Gastrocnemius medialis (tissue), 4 donors: Measurements from ENCODE around the gene OGG1. TPM values are rescaled to one million over a fixed set of nuclear protein-coding genes. Genes with fewer than 3 reads are reported as not detected.

ENCODE experiments used
- ATAC-seq, 2 donors: fragments of 150-250 bp; one replicate each; pipeline ENCODE4 v1.9.1; 2016
- DNase-seq, 2 donors: peaks; one replicate each; pipeline ENCODE4 v3.0.0-alpha.2; 2019
- H3K27ac ChIP-seq, 4 donors: fragments of 200-600 bp; sonication (generic); 1 replicate in 1 of 4; 2 replicates in 3 of 4; pipeline ENCODE4 v1.5.1; 2016 to 2018; ENCODE audit warnings: mild to moderate bottlenecking in 2 of 4, moderate library complexity in 1 of 4
- H3K27me3 ChIP-seq, 3 donors: fragments of 200-600 bp; sonication (generic) in 2 of 3; 1 replicate in 1 of 3; 2 replicates in 2 of 3; pipeline versions ENCODE4 v1.5.1 to v1.6.0; 2016 to 2019; ENCODE audit warnings: mild to moderate bottlenecking in 1 of 3, moderate library complexity in 1 of 3
- H3K36me3 ChIP-seq, 2 donors: fragments of 200-600 bp; sonication (generic) in 1 of 2; one replicate each; pipeline ENCODE4 v1.5.1; 2017 to 2018
- H3K4me1 ChIP-seq, 2 donors: fragments of 200-600 bp; sonication (generic) in 1 of 2; one replicate each; pipeline ENCODE4 v1.5.1; 2016 to 2017; ENCODE audit warnings: mild to moderate bottlenecking in 2 of 2
- H3K4me3 ChIP-seq, 4 donors: fragments of 200-600 bp; sonication (generic) in 3 of 4; 1 replicate in 1 of 4; 2 replicates in 3 of 4; pipeline ENCODE4 v1.5.1; 2016 to 2019; ENCODE audit warnings: mild to moderate bottlenecking in 2 of 4
- H3K9me3 ChIP-seq, 3 donors: fragments of 200-600 bp; sonication (generic) in 2 of 3; 1 replicate in 1 of 3; 2 replicates in 2 of 3; pipeline ENCODE4 v1.5.1; 2016 to 2019
- POLR2A ChIP-seq, 2 donors: fragments of 450-650 bp; IDR thresholded peaks; one replicate each; pipeline ENCODE4 v1.6.1; 2017; ENCODE audit warnings: antibody characterized with exemption in 2 of 2, mild to moderate bottlenecking in 2 of 2, moderate library complexity in 2 of 2
- in situ Hi-C, 4 donors: fragments of 200-750 bp; cut with MboI; loops; one replicate each; pipeline versions ENCODE4 v1.15.0 to v1.8.0; 2017; ENCODE audit warnings: low sequenced_read_pairs in 4 of 4
- intact Hi-C: fragments of 100-400 bp; cut with DNase I; formaldehyde crosslinking; loops from one replicate; pipeline ENCODE4 v1.15.1; 2023; ENCODE audit warnings: low total_unique reads
- total RNA-seq, 4 donors: library from RNA; depleted of rRNA; stranded (reverse); fragments of >200 nt; gene quantifications; one replicate each; pipeline versions ENCODE4 v1.1.0 to v1.2.3, GENCODE V29; 2016
- TF ChIP-seq, protein P1 (sequence below), 5 experiments: fragments of 450-650 bp in 3 of 5; fragments of 200-600 bp in 2 of 5; sonication (generic) in 2 of 5; IDR thresholded peaks in 4 of 5; conservative IDR thresholded peaks in 1 of 5; 1 replicate in 4 of 5; 2 replicates in 1 of 5; pipeline ENCODE4 v1.5.1; 2016 to 2019; ENCODE audit warnings: antibody characterized with exemption in 5 of 5, mild to moderate bottlenecking in 3 of 5, moderate library complexity in 3 of 5

The OGG1 gene
- total RNA-seq, 4 donors from 2014 or later = 4.1 to 13.3 (median 7.4) TPM

DNA sequence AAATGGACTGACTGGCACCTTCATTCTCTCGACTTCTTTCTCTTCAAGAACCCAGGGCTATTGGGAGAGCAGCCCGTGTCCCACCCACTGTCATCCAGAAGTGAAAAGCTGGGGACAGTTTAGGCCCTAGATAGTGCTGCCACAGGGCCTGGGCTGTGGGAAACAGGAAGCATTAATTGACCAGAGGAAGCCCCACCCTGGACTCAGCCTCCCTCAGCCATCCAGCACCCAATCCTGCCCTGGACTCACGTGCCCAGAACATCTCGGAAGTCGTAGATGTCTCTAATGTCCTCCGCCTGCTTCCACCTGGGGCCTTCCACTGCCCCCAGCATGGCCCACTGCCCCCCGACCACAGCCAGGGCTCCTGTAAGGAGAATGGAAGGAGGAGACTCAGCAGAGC, 17.7 kb downstream of the OGG1 start:
- Histone ChIP-seq H3K4me1 (peaks cover 9 to 11% of the 10 kb centered on the region in 2 donors), H3K9me3 (no peaks in the 10 kb centered on the region), H3K4me3 (no peak overlapping the region), H3K27me3 (no peaks in the 10 kb centered on the region), H3K27ac (peak overlapping the region in 3 of 4 donors; percentile 59 to 78 (median 61)), H3K36me3 (no peaks in the 10 kb centered on the region)
- ATAC-seq (no peak), DNase-seq (peak in 1 of 2 donors; percentile 20)
- in situ Hi-C loops (no loop called here), intact Hi-C loops (no loop called here)
- TF ChIP-seq, protein P1, sequence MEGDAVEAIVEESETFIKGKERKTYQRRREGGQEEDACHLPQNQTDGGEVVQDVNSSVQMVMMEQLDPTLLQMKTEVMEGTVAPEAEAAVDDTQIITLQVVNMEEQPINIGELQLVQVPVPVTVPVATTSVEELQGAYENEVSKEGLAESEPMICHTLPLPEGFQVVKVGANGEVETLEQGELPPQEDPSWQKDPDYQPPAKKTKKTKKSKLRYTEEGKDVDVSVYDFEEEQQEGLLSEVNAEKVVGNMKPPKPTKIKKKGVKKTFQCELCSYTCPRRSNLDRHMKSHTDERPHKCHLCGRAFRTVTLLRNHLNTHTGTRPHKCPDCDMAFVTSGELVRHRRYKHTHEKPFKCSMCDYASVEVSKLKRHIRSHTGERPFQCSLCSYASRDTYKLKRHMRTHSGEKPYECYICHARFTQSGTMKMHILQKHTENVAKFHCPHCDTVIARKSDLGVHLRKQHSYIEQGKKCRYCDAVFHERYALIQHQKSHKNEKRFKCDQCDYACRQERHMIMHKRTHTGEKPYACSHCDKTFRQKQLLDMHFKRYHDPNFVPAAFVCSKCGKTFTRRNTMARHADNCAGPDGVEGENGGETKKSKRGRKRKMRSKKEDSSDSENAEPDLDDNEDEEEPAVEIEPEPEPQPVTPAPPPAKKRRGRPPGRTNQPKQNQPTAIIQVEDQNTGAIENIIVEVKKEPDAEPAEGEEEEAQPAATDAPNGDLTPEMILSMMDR (IDR thresholded peaks at IDR 0.05 in 4 of 5, conservative IDR thresholded peaks at IDR 0.05 in 1 of 5) = no peak
- TF ChIP-seq POLR2A (IDR thresholded peaks at IDR 0.05) = no peak

DNA sequence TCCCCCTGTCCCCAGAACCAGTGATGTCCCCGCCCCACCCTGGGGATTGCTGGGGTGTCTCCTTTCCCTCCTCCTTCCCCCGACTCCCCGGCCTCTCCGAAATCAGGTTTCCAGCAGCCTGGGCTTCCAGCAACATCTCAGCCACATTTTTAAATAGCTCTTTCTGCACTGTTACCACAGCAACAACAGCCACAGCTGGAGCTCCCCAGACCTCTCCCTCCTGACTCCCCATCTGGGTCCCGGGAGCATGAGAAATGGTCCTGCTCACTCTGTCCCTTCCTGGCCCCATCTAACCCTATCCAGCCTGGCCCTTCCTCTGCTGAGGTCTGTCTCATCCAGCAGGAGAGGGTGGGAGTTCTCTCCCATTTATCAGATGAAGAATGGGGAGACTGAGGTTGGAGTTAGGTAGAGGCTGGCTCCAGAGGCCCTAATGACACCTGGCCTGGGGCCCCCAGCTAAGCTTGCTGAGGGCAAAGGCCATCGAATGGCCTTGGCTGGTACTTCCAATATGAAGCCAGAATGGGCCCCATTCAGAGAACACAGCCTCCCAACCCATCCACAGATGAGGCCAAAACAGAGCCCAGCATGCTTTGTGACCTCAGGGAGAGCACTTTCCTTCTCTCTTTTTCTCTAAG, 18.5 kb downstream of the OGG1 start:
- Histone ChIP-seq H3K4me1 (peaks cover 9 to 11% of the 10 kb centered on the region in 2 donors), H3K27me3 (no peaks in the 10 kb centered on the region), H3K4me3 (no peak overlapping the region), H3K9me3 (no peaks in the 10 kb centered on the region), H3K36me3 (no peaks in the 10 kb centered on the region), H3K27ac (peak overlapping the region; percentile 61 to 80 (median 71))
- in situ Hi-C loops = no loop called here
- intact Hi-C loops = no loop called here
- no peak for ATAC-seq
- TF ChIP-seq, protein P1 (IDR thresholded peaks at IDR 0.05 in 4 of 5, conservative IDR thresholded peaks at IDR 0.05 in 1 of 5) = no peak
- TF ChIP-seq POLR2A (IDR thresholded peaks at IDR 0.05) = no peak
- no peak for DNase-seq

DNA sequence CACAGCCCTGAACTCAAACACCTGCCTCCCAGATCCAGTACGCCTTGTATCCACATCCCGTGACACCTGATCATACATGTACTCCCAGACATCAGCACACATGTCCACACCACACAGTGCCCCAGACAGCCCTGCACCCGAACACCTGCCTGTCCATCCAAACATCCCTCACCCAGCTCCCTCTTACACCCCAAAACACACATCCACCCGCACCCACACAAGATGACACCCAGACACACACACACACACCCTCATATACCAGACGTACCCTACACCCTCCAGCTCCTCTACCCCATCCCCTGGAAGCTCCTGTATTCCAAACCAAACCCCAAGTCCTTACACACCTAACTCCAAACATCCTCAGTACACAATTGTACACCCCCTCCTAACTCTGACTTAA, 19.3 kb downstream of the OGG1 start:
- peak overlapping the region; percentile 64 to 80 (median 78) for H3K27ac ChIP-seq
- in situ Hi-C loops (no loop called here), intact Hi-C loops (no loop called here)
- no peak for TF ChIP-seq POLR2A (IDR thresholded peaks at IDR 0.05)
- TF ChIP-seq, protein P1 (IDR thresholded peaks at IDR 0.05 in 4 of 5, conservative IDR thresholded peaks at IDR 0.05 in 1 of 5) = no peak
- no peaks in the 10 kb centered on the region for H3K9me3 ChIP-seq
- no peaks in the 10 kb centered on the region for H3K27me3 ChIP-seq
- ATAC-seq = no peak
- no peak for DNase-seq
- H3K4me3 ChIP-seq = peak overlapping the region; percentile 60 to 64 (median 62)
- H3K36me3 ChIP-seq = no peaks in the 10 kb centered on the region
- peaks cover 9 to 11% of the 10 kb centered on the region in 2 donors for H3K4me1 ChIP-seq

DNA sequence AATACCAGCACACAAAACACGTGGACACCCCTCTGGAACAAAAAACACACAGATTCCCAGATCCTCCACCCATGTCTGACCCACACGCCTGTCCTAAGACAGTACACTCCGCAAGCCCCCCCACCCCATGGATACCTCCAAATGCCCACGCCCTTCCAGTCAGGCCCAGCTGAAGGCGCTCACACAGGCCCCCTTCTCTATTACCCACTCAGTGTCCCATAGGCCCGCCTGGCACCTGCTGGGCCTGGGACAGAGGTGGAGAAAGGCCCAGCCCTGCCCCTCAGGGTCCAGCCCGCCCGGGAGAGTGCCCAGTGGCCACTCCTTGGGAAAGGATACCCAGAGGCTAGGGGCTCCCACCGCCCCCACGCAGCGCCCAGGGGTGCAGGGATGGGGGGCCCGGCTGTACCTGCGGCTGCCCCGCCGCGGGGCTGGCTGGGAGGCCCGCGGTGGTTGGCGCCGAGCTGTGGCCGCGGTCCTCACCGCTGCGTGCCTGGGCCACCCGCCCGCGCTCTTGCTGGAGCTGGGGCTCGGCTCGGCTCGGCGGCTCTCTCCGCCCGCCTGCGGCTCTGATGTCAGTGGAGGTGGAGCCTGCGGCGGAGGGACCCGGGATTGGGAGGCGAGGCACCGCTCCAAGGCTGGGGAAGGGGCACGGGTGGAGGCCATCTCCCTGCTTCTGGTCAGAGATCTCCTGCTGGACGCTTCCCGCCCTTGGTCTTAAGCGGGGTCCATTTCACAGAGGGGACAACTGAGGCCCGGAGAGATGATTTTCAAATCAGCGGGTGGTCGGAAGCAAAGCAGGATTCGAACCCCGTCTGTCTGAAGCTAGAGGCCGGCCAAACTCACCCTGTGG, 19.9 kb downstream of the OGG1 start, which contains the start of gene CAMK1:
CAMK1 (minus strand) TSS at position 522 of the 850 bp plus-strand sequence. CDS start 2,198 bp downstream, outside the sequence.
- peak within 1 kb of the TSS; percentile 64 to 80 (median 78) for H3K27ac ChIP-seq
- peak; percentile 52 to 61 for TF ChIP-seq POLR2A (IDR thresholded peaks at IDR 0.05)
- TF ChIP-seq, protein P1 (IDR thresholded peaks at IDR 0.05 in 4 of 5, conservative IDR thresholded peaks at IDR 0.05 in 1 of 5) = no peak
- in situ Hi-C loops = no loop called here
- ATAC-seq (peak; percentile 68 to 77), DNase-seq (peak; percentile 50 to 53)
- H3K4me3 ChIP-seq = peak within 1 kb of the TSS; percentile 60 to 64 (median 62)
- H3K9me3 ChIP-seq = no peaks in the 10 kb centered on the region
- intact Hi-C loops = no loop called here
- no peaks in the 10 kb centered on the region for H3K36me3 ChIP-seq
- no peaks in the 10 kb centered on the region for H3K27me3 ChIP-seq
- peaks cover 9 to 11% of the 10 kb centered on the region in 2 donors for H3K4me1 ChIP-seq
